ENCODE results near the gene TAF4B. TPM values are rescaled to one million over a fixed set of nuclear protein-coding genes. Genes with fewer than 3 reads are reported as not detected.

Gene TAF4B
- total and polyA plus RNA-seq, 2 donors (not counting 1 experiment from before 2014, with no cell fraction given), result 10.5 to 16.1 TPM

DNA sequence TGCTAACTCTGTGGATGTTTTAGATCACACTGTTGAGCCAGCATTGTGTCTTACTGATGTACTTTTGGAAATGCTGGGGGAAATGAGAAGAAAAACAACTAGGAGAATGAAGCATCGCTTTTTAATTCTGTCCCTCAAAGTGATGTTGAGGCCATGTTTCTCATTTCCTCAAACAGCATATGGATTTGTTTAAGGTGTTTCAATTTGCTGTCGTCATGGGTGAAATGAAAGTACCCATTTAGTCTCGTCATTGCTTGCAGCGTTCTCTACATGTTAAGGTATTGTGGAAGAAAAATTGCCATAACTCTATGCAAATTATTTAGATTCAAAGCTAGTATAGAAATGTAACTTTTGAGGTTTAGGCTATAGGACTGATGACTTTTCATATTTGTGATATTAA lies 170.8 kb downstream of the TAF4B start:
- no peak for DNase-seq
- H3K9me3 Mint-ChIP-seq (ENCODE audit: insufficient read depth), result no peaks in the 10 kb centered on the region

GRCh38 chr18:26403491-26403890 lies 177.2 kb downstream of the TAF4B start:
- DNase-seq (no peak), ATAC-seq (ENCODE audit: low read depth) (no peak)
- no peaks in the 10 kb centered on the region for H3K4me1 ChIP-seq (ENCODE audit: control insufficient read depth in 2 of 2, insufficient read depth in 2 of 2, low read length in 2 of 2)
- H3K4me2 ChIP-seq (replicated peaks; ENCODE audit: low read depth, low read length, poor library complexity, severe bottlenecking), result no peak overlapping the region
- H2AFZ ChIP-seq (ENCODE audit: insufficient read depth, low read depth, low read length, poor library complexity, severe bottlenecking), result no peak overlapping the region
- H3K79me2 ChIP-seq (ENCODE audit: control insufficient read depth, insufficient read depth, low read length), result no peaks in the 10 kb centered on the region
- no peak overlapping the region for H3K27ac Mint-ChIP-seq
- H4K20me1 ChIP-seq (ENCODE audit: control insufficient read depth, insufficient read depth, low read length, poor library complexity, severe bottlenecking), result no peaks in the 10 kb centered on the region
- no peaks in the 10 kb centered on the region for H3K9me3 ChIP-seq (ENCODE audit: control extremely low read depth in 1 of 3, control insufficient read depth in 2 of 3, insufficient read depth in 1 of 3, low read length in 2 of 3)
- no peaks in the 10 kb centered on the region for H3K27me3 ChIP-seq (replicated peaks in 1 of 4; ENCODE audit: control extremely low read depth in 1 of 4, control insufficient read depth in 3 of 4, insufficient read depth in 4 of 4, low read length in 3 of 4)
- H3K36me3 ChIP-seq (replicated peaks in 1 of 2; ENCODE audit: control extremely low read depth in 1 of 2, control insufficient read depth in 1 of 2, extremely low read depth in 1 of 2, insufficient read depth in 2 of 2, low read length in 1 of 2), result no peaks in the 10 kb centered on the region
- no peak for TF ChIP-seq EZH2 (IDR thresholded peaks at IDR 0.05; ENCODE audit: borderline replicate concordance, insufficient read depth, low read depth, low read length, poor library complexity, severe bottlenecking)
- TF ChIP-seq CTCF (IDR thresholded peaks at IDR 0.05), result no peak
- ChIA-PET CTCF (interaction anchor here (1.0 kb wide), 1 partner anchor 19 kb away, joined by 3 read pairs; no protein-coding TSS in a partner anchor), POLR2A (no interaction called here)
- no peak overlapping the region for H3K4me3 Mint-ChIP-seq
- no peaks in the 10 kb centered on the region for H3K27me3 Mint-ChIP-seq
- no peak overlapping the region for H3K9ac ChIP-seq (ENCODE audit: low read length)
- H3K27ac ChIP-seq (ENCODE audit: low read length in 2 of 2), result no peak overlapping the region
- WGBS (ENCODE audit: insufficient coverage), result no CpG with 5 or more reads among the region's 1 CpG
- no peaks in the 10 kb centered on the region for H3K9me3 Mint-ChIP-seq (ENCODE audit: insufficient read depth)
- peaks cover 4% of the 10 kb centered on the region for H3K4me1 Mint-ChIP-seq
- intact Hi-C loops (cut with micrococcal nuclease), result no loop called here
- no peak overlapping the region for H3K4me3 ChIP-seq (ENCODE audit: control extremely low read depth in 1 of 5, extremely low read depth in 1 of 5, insufficient read depth in 1 of 5, low read depth in 2 of 5, low read length in 4 of 5)

More for the DNA sequence above, 170.8 kb downstream of the TAF4B start:
- no peak overlapping the region for H3K4me3 ChIP-seq (ENCODE audit: control extremely low read depth in 1 of 5, extremely low read depth in 1 of 5, insufficient read depth in 1 of 5, low read depth in 2 of 5, low read length in 4 of 5)
- no peaks in the 10 kb centered on the region for H3K27me3 ChIP-seq (replicated peaks in 1 of 4; ENCODE audit: control extremely low read depth in 1 of 4, control insufficient read depth in 3 of 4, insufficient read depth in 4 of 4, low read length in 3 of 4)
- H3K79me2 ChIP-seq (ENCODE audit: control insufficient read depth, insufficient read depth, low read length), result no peaks in the 10 kb centered on the region
- Mint-ChIP-seq H3K4me3 (no peak overlapping the region), H3K4me1 (no peaks in the 10 kb centered on the region), H3K27me3 (no peaks in the 10 kb centered on the region), H3K27ac (no peak overlapping the region)
- H2AFZ ChIP-seq (ENCODE audit: insufficient read depth, low read depth, low read length, poor library complexity, severe bottlenecking), result no peak overlapping the region
- no peak overlapping the region for H3K27ac ChIP-seq (ENCODE audit: low read length in 2 of 2)
- ChIA-PET POLR2A (no interaction called here), CTCF (no interaction called here)
- no peak for ATAC-seq (ENCODE audit: low read depth)
- H3K4me1 ChIP-seq (ENCODE audit: control insufficient read depth in 2 of 2, insufficient read depth in 2 of 2, low read length in 2 of 2), result no peaks in the 10 kb centered on the region
- H3K9ac ChIP-seq (ENCODE audit: low read length), result no peak overlapping the region
- H3K36me3 ChIP-seq (replicated peaks in 1 of 2; ENCODE audit: control extremely low read depth in 1 of 2, control insufficient read depth in 1 of 2, extremely low read depth in 1 of 2, insufficient read depth in 2 of 2, low read length in 1 of 2), result no peaks in the 10 kb centered on the region
- WGBS (ENCODE audit: insufficient coverage), result 100% methylated on average over 1 of the region's 4 CpGs
- no peak for TF ChIP-seq EZH2 (IDR thresholded peaks at IDR 0.05; ENCODE audit: borderline replicate concordance, insufficient read depth, low read depth, low read length, poor library complexity, severe bottlenecking)
- no peak for TF ChIP-seq CTCF (IDR thresholded peaks at IDR 0.05)
- H3K4me2 ChIP-seq (replicated peaks; ENCODE audit: low read depth, low read length, poor library complexity, severe bottlenecking), result no peak overlapping the region
- intact Hi-C loops (cut with micrococcal nuclease), result no loop called here
- no peaks in the 10 kb centered on the region for H4K20me1 ChIP-seq (ENCODE audit: control insufficient read depth, insufficient read depth, low read length, poor library complexity, severe bottlenecking)
- H3K9me3 ChIP-seq (ENCODE audit: control extremely low read depth in 1 of 3, control insufficient read depth in 2 of 3, insufficient read depth in 1 of 3, low read length in 2 of 3), result no peaks in the 10 kb centered on the region
